HPDE6-E6E7 (cell line): Measurements from ENCODE around the gene TPRKB.
"Not testable (repeated sequence)": the region's sequence is repeated elsewhere in the genome, so short reads cannot be mapped to it uniquely, and the experiment has no call there.

ENCODE experiments used
- DNase-seq: peaks from one replicate; pipeline ENCODE4 v3.0.0; 2011; ENCODE audit warnings: missing footprints; ENCODE audit errors: extremely low spot score

TPRKB gene

GRCh38 chr2:73739101-73739500, 2.0 kb upstream of the TPRKB start:
- no peak for DNase-seq

- DNase-seq = no peak
Observed at GRCh38 chr2:73736378-73736777, 767 bp downstream of the TPRKB start.

DNA sequence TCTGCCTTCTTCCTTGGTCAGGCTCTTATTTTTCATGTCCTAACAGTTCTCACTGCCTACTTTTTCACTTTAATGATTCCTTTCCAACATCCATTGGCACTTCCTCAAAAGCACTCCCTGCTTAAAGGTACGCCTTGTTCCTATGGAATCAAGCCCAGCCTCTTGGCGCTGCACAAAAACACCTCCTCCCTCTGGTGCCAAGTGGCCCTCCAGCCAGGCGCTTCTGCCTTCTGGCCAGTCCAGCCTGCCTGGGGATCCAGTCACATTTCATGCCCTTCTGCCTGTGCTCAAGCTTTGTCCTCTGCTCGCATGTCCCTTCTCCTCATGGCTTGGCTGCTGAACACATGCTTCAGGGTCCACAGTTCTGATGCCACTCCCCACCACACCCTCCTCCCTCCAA, 6.3 kb downstream of the TPRKB start:
- DNase-seq = no peak

GRCh38 chr2:73728711-73729110, 8.4 kb downstream of the TPRKB start:
- no peak for DNase-seq

GRCh38 chr2:73728043-73728442, 9.1 kb downstream of the TPRKB start:
- no peak for DNase-seq

- DNase-seq = not testable (repeated sequence)
Observed at GRCh38 chr2:73726657-73727056, 10.5 kb downstream of the TPRKB start.

DNA sequence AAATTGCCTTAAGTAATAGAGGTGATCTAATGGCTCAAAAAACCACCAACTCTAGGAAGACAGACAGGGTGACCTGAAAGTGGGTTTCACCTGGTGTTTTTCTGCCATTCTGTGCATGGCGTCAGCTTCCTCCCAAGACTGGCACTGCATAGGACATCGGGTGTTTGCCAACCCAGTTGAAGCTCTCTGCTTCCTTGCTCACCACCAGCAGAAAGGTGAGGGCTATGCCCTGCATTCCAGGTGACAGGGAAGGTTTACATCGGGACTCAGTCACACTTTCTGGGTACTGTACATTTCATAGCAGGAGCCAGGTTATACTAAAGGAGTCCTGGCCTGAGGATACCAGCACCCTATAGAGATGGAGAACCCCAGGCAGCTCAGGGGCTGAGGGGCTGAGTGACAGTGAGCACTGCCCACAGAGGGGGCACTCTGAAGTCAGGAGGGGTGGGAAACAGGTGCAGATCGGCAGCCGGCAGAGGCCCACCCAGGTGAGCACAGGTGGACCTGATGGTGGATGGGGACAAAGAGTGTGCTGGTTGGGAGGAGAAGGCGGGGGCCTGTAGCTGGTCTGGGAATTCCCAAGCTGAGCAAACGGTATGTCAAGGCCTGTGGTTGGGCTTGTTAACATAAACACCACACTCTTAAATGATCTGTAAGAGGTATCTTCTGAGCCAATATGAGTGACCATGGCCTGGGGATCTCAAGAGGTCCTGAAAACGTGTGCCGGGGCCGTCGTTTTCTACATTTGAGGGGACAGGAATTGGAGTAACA, 18.1 kb downstream of the TPRKB start:
- DNase-seq = no peak

DNA sequence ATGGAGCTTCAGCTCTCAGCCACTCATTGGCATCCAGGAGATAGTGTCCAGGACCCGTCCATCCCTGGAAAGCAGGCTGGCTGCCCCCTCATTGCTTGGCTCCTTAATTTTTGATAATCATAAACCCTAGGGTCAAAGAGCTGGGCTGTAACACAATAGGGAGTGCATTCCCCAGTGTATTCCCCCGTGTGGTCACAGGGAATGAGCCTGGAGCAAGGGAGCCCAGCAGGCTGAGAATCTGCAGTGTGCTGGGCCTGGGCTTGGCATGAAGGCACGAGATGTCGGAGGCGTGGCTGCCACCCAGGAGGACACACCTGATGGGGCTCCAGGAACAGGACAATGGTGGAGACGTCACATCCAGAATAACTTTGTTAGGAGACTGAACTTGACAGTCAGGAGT, 18.7 kb downstream of the TPRKB start:
- DNase-seq = no peak

DNA sequence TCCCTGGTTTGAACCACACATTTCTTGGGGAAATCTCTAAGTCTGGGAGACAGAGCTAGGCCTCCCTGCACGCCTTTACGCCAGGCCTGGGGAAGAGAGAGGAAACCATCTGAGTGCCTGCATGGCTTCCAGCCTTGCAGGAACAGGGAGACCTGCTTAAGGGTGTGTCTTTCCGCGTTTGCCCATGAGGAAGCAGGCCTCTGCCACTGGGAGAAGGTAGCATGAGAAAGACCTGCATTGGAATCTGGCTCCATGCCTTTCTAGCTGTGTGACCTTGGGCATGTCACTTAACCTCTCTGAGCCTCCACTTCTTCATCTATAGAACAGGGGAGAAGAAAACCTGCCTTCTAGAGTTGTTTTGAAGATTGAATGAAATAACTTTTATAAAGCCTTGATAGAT, 19.4 kb downstream of the TPRKB start:
- not testable (repeated sequence) for DNase-seq

- no peak for DNase-seq
Observed at GRCh38 chr2:73717251-73717606, 19.9 kb downstream of the TPRKB start.

GRCh38 chr2:73716543-73717250, 20.4 kb downstream of the TPRKB start:
- no peak for DNase-seq

DNA sequence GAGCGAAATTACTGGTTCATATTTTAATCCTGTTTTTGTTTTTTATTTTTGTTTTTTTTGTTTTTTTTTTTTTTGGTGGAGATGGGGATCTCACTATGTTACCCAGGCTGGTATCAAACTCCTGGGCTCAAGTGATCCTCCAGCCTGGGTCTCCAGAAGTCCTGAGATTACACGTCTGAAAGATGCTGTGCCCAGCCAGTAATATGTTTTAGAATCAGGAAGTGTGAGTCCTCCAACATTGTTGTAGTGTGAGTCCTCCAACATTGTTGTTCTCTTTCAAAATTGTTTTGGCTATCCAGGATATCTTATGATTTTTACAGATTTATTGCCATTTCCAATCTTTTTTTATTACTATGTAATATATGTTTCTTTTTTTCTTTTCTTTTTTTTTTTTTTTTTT, 23.1 kb downstream of the TPRKB start:
- DNase-seq = no peak

GRCh38 chr2:73708527-73708926, 28.6 kb downstream of the TPRKB start:
- no peak for DNase-seq

GRCh38 chr2:73707636-73708035, 29.5 kb downstream of the TPRKB start:
- no peak for DNase-seq

GRCh38 chr2:73707058-73707457, 30.1 kb downstream of the TPRKB start:
- no peak for DNase-seq

- DNase-seq = no peak
Observed at GRCh38 chr2:73705091-73705490, 32.1 kb downstream of the TPRKB start.

- DNase-seq = no peak
Observed at GRCh38 chr2:73704285-73704684, 32.9 kb downstream of the TPRKB start.

DNA sequence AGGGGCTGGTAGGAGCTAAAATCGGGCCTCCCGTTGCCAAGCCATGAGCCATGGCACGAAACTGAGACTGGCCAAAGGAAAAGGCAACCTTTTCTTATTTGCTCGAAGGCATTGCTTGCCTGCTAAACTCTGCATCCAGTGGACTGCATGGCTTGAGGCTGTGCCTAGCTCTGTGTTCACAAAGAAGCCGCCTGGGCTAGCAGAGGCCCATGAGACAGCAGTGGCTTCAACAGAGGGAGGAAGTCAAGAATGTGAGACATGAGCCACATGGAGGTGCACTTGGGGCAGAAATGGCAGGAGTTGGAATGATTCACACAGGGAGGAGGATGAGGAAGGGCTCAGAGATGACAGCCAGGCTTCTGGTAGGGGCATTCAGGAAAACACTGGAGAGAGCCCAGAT, 33.5 kb downstream of the TPRKB start:
- DNase-seq = no peak

GRCh38 chr2:73702852-73703493, 34.2 kb downstream of the TPRKB start:
- not testable (repeated sequence) for DNase-seq

GRCh38 chr2:73701968-73702665, 35.0 kb downstream of the TPRKB start:
- DNase-seq = no peak

DNA sequence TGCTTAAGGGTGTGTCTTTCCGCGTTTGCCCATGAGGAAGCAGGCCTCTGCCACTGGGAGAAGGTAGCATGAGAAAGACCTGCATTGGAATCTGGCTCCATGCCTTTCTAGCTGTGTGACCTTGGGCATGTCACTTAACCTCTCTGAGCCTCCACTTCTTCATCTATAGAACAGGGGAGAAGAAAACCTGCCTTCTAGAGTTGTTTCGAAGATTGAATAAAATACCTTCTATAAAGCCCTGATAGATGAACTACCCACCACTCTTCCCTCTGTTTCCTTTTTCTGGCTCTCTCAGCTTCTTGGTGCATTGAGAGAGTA, 35.7 kb downstream of the TPRKB start:
- not testable (repeated sequence) for DNase-seq

DNA sequence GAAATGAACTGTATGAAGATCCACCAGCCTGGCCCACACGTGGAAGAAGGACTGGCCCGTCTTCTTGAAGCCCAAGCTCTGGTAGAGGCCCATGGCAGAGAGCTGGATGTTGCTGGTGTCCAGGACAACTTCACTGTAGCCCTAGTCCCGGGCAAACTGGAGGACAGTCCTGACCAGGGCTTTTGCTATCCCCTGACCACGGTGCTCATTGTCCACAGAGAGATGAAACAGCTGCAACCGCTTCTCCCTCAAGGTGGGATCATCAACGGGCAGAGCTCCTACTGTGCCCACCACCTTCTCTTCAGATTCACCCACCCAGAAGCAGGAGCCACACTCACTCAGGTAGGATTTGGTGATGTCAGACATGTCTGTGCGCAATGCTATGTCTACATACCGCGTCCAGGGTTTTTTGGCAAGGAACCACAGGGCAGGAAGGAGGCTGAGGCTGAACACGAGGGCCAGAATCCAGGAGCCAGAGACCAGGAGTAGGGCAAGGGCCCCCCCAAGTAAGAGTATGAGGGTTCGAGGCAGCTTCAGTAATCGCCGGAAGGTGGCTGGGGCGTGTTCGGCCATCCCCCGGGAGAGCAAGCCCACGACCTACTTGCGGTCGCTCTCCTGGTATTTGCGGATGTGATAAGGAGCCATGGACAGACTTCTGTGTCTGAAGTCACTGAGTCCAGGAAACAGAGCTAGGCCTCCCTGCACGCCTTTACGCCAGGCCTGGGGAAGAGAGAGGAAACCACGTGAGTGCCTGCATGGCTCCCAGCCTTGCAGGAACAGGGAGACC, 36.3 kb downstream of the TPRKB start:
- DNase-seq = no peak
